RWPE1 (cell line): ENCODE results near the gene ZXDC.

Source experiments
- CTCF ChIA-PET: fragments of 350-600 bp; sonication (Branson Sonifier 250); formaldehyde crosslinking; extraction: SDS; loops from one replicate; lab custom pipeline; 2021; lab: Yijun Ruan, JAX
- POLR2A ChIA-PET: fragments of 400-600 bp; formaldehyde crosslinking; extraction: SDS; loops from one replicate; lab custom pipeline; 2020; ENCODE audit warnings: antibody characterized with exemption; ENCODE audit not compliant: low non-redundant PET; lab: Yijun Ruan, JAX
- DNase-seq: peaks from one replicate; pipeline ENCODE4 v3.0.0; 2012; ENCODE audit warnings: low spot score
- H3K27ac ChIP-seq: fragments of 450-650 bp; 2 replicates; pipeline ENCODE4 v1.5.1; 2017
- TF ChIP-seq, protein P1 (sequence below): fragments of 450-650 bp; conservative IDR thresholded peaks from 2 replicates; pipeline ENCODE4 v1.5.1; 2017; ENCODE audit warnings: low read depth, mild to moderate bottlenecking

Gene ZXDC

GRCh38 chr3:126516936-126517290 lies 41.2 kb upstream of the ZXDC start:
- no peak for DNase-seq
- POLR2A ChIA-PET: no interaction called here
- H3K27ac ChIP-seq: no peak overlapping the region
- TF ChIP-seq, protein P1, sequence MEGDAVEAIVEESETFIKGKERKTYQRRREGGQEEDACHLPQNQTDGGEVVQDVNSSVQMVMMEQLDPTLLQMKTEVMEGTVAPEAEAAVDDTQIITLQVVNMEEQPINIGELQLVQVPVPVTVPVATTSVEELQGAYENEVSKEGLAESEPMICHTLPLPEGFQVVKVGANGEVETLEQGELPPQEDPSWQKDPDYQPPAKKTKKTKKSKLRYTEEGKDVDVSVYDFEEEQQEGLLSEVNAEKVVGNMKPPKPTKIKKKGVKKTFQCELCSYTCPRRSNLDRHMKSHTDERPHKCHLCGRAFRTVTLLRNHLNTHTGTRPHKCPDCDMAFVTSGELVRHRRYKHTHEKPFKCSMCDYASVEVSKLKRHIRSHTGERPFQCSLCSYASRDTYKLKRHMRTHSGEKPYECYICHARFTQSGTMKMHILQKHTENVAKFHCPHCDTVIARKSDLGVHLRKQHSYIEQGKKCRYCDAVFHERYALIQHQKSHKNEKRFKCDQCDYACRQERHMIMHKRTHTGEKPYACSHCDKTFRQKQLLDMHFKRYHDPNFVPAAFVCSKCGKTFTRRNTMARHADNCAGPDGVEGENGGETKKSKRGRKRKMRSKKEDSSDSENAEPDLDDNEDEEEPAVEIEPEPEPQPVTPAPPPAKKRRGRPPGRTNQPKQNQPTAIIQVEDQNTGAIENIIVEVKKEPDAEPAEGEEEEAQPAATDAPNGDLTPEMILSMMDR: no peak
- CTCF ChIA-PET: no interaction called here

- H3K27ac ChIP-seq: no peak overlapping the region
- DNase-seq: no peak
- ChIA-PET POLR2A (no interaction called here), CTCF (no interaction called here)
- TF ChIP-seq, protein P1: no peak
These were observed 40.7 kb upstream of the ZXDC start for GRCh38 chr3:126516152-126516935.

- ChIA-PET POLR2A (no interaction called here), CTCF (no interaction called here)
- H3K27ac ChIP-seq: no peak overlapping the region
- DNase-seq: no peak
- TF ChIP-seq, protein P1: no peak
These were observed 39.5 kb upstream of the ZXDC start for GRCh38 chr3:126515066-126515706.

- CTCF ChIA-PET: interaction anchor here (0.6 to 1.3 kb wide), 2 partner anchors 8 to 1061 kb away, joined by 3 to 5 read pairs; no protein-coding TSS in a partner anchor
- no peak overlapping the region for H3K27ac ChIP-seq
- POLR2A ChIA-PET: no interaction called here
- no peak for DNase-seq
- TF ChIP-seq, protein P1: no peak
These were observed 38.5 kb upstream of the ZXDC start for GRCh38 chr3:126514161-126514560.

- no peak overlapping the region for H3K27ac ChIP-seq
- TF ChIP-seq, protein P1: no peak
- ChIA-PET POLR2A (no interaction called here), CTCF (interaction anchor here (1.3 kb wide), 1 partner anchor 9 kb away, joined by 5 read pairs; no protein-coding TSS in a partner anchor)
- DNase-seq: no peak
These were observed 37.4 kb upstream of the ZXDC start for GRCh38 chr3:126512916-126513650.

GRCh38 chr3:126512026-126512425 lies 36.3 kb upstream of the ZXDC start:
- TF ChIP-seq, protein P1: no peak
- POLR2A ChIA-PET: no interaction called here
- no peak overlapping the region for H3K27ac ChIP-seq
- DNase-seq: no peak
- CTCF ChIA-PET: no interaction called here
